ENCODE results near the gene PIP5K1A.

PIP5K1A gene

DNA sequence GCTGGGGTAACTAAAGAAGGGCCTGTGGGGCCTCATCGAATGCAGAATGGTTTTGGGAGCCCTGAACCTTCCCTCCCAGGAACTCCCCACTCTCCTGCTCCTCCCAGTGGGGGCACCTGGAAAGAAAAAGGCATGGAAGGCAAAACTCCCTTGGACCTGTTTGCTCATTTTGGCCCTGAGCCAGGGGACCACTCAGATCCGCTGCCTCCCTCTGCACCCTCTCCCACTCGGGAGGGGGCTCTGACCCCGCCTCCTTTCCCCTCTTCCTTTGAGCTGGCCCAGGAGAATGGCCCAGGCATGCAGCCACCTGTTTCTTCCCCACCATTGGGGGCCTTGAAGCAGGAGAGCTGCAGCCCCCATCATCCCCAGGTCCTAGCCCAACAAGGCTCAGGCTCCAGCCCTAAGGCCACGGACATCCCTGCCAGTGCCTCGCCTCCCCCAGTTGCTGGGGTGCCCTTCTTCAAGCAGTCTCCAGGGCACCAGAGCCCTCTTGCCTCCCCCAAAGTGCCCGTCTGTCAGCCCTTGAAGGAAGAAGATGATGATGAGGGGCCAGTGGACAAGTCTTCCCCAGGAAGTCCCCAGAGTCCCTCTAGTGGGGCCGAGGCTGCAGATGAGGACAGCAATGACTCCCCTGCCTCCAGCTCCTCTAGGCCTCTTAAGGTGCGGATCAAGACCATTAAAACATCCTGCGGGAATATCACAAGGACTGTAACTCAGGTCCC, 88.4 kb downstream of the PIP5K1A start:
- Mint-ChIP-seq H3K4me1 (ENCODE audit: low read depth) (peaks cover 32% of the 10 kb centered on the region), H3K4me3 (no peak overlapping the region), H3K27me3 (no peaks in the 10 kb centered on the region), H3K36me3 (ENCODE audit: low read depth) (peaks cover 83% of the 10 kb centered on the region), H3K27ac (peak overlapping the region; percentile 69), H3K9me3 (no peaks in the 10 kb centered on the region)
- DNase-seq: no peak

DNA sequence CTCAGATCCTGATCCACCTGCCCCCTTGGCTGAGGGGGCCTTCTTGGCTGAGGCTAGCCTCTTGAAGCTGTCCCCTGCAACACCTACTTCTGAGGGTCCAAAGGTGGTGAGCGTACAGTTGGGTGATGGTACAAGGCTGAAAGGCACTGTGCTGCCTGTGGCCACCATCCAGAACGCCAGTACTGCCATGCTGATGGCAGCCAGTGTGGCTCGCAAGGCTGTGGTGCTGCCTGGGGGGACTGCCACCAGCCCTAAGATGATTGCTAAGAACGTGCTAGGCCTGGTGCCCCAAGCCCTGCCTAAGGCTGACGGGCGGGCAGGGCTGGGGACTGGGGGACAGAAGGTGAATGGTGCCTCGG, 89.0 kb downstream of the PIP5K1A start:
- H3K27ac Mint-ChIP-seq: peak overlapping the region; percentile 69
- no peak for DNase-seq
- H3K4me1 Mint-ChIP-seq (ENCODE audit: low read depth): peaks cover 32% of the 10 kb centered on the region
- no peaks in the 10 kb centered on the region for H3K27me3 Mint-ChIP-seq
- H3K4me3 Mint-ChIP-seq: no peak overlapping the region
- peaks cover 88% of the 10 kb centered on the region for H3K36me3 Mint-ChIP-seq (ENCODE audit: low read depth)
- H3K9me3 Mint-ChIP-seq: no peaks in the 10 kb centered on the region

DNA sequence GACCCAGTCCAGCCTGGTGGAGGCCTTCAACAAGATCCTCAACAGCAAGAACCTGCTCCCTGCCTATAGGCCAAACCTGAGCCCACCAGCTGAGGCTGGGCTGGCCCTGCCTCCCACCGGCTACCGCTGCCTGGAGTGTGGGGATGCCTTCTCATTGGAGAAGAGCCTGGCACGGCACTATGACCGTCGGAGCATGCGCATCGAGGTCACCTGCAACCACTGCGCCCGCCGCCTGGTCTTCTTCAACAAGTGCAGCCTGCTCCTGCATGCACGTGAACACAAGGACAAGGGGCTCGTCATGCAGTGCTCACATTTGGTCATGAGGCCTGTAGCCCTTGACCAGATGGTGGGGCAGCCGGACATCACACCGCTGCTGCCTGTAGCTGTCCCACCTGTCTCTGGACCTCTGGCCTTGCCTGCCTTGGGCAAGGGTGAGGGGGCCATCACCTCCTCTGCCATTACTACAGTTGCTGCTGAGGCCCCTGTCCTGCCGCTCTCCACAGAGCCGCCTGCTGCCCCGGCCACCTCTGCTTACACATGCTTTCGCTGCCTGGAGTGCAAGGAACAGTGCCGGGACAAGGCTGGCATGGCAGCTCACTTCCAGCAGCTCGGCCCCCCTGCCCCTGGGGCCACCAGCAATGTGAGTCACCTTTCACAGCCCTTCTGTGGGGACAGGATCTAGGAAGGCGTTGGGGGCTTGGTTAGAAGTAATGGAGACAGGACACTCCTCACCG, 89.6 kb downstream of the PIP5K1A start:
- H3K4me1 Mint-ChIP-seq (ENCODE audit: low read depth): peaks cover 32% of the 10 kb centered on the region
- no peaks in the 10 kb centered on the region for H3K27me3 Mint-ChIP-seq
- DNase-seq: no peak
- peaks cover 91% of the 10 kb centered on the region for H3K36me3 Mint-ChIP-seq (ENCODE audit: low read depth)
- H3K9me3 Mint-ChIP-seq: no peaks in the 10 kb centered on the region
- peak overlapping the region; percentile 62 for H3K27ac Mint-ChIP-seq
- H3K4me3 Mint-ChIP-seq: no peak overlapping the region

DNA sequence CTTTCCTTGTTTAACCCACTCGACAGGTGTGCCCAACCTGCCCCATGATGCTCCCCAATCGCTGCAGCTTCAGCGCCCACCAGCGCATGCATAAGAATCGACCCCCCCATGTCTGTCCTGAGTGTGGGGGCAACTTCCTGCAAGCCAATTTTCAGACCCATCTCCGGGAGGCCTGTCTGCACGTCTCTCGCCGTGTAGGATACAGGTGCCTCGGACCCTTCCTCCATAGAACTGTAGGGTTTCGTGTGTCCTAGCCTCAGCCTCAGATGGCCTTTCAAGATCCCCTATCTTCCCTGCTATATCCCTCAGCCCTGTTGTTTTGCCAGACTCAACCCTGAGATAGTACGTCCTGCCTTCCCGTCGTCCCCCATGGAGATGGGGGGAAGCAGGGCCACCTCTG, 90.2 kb downstream of the PIP5K1A start:
- no peak for DNase-seq
- no peaks in the 10 kb centered on the region for H3K27me3 Mint-ChIP-seq
- no peak overlapping the region for H3K4me3 Mint-ChIP-seq
- peaks cover 91% of the 10 kb centered on the region for H3K36me3 Mint-ChIP-seq (ENCODE audit: low read depth)
- H3K4me1 Mint-ChIP-seq (ENCODE audit: low read depth): peaks cover 27% of the 10 kb centered on the region
- H3K9me3 Mint-ChIP-seq: no peaks in the 10 kb centered on the region
- peak overlapping the region; percentile 62 for H3K27ac Mint-ChIP-seq

DNA sequence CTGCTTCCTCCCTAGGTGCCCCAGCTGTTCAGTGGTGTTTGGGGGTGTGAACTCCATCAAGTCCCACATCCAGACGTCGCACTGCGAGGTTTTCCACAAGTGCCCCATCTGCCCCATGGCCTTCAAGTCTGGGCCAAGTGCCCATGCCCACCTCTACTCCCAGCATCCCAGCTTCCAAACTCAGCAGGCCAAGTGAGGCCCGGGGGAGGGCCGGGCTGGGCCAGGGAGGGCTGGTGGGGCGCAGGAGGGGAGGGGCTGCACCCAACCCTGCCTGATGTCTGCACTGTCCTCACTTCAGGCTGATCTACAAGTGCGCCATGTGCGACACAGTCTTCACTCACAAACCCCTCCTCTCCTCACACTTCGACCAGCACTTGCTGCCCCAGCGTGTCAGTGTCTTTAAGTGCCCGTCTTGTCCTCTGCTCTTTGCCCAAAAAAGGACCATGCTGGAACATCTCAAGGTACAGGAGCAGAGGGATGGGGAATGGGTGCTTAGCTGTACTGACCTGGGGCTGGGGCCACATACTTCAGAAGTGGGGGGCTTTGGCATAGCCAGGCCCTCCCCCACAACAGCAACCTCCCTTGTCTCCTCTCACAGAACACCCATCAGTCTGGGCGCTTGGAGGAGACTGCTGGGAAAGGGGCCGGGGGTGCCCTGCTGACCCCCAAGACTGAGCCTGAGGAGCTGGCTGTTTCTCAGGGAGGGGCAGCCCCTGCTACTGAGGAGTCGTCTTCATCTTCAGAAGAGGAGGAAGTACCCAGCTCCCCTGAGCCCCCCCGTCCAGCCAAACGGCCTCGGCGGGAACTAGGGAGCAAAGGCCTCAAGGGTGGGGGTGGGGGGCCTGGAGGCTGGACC, 91.0 kb downstream of the PIP5K1A start:
- Mint-ChIP-seq H3K36me3 (ENCODE audit: low read depth) (peaks cover 94% of the 10 kb centered on the region), H3K4me3 (no peak overlapping the region), H3K27me3 (no peaks in the 10 kb centered on the region), H3K4me1 (ENCODE audit: low read depth) (peaks cover 19% of the 10 kb centered on the region), H3K27ac (peak overlapping the region; percentile 72), H3K9me3 (no peaks in the 10 kb centered on the region)
- no peak for DNase-seq

DNA sequence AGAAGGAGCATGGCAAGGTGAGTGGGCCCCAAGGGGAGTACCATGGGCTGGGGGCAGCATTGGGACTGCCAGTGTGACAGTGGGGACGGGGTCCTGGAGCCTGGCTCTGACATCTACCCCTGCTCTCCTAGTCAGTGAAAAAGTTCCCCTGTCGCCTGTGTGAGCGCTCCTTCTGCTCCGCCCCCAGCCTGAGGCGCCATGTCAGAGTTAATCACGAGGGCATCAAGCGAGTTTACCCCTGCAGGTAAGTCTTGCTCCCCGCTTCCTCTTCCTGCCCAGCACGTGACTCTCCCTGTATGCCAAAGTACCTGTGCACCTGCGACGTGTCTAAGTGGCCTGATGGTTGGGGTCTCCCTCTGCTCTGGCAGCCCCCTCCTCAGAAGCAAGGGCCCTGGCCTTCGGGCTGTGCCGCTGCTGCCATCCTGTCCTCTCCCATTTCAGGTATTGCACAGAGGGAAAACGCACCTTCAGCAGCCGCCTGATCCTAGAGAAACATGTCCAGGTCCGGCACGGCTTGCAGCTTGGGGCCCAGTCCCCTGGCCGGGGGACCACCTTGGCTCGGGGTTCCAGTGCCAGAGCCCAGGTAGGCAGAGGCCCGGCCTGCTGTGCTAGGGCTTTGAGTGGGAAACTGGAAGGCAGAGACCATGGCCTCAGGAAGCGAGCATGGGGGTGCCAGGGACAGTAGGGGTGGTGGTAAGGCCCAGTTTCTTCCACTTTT, 91.8 kb downstream of the PIP5K1A start:
- Mint-ChIP-seq H3K27ac (peak overlapping the region; percentile 72), H3K4me3 (no peak overlapping the region), H3K4me1 (ENCODE audit: low read depth) (peaks cover 15% of the 10 kb centered on the region), H3K27me3 (no peaks in the 10 kb centered on the region), H3K36me3 (ENCODE audit: low read depth) (peaks cover 94% of the 10 kb centered on the region), H3K9me3 (no peaks in the 10 kb centered on the region)
- no peak for DNase-seq

DNA sequence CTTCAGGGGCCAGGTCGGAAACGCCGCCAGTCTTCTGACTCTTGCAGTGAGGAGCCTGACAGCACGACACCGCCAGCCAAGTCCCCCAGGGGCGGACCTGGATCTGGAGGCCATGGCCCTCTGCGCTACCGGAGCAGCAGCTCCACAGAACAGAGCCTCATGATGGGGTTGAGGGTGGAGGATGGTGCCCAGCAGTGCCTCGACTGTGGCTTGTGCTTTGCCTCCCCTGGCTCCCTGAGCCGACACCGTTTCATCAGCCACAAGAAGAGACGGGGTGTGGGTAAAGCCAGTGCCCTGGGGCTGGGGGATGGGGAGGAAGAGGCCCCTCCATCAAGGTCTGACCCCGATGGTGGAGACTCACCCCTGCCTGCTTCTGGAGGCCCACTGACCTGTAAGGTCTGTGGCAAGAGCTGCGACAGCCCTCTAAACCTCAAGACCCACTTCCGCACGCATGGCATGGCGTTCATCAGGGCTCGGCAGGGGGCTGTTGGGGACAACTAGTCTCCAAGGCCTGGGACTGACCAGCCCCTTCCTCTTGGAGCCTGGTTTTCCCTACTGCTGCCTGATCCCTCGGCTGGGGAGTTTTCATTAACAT, 92.5 kb downstream of the PIP5K1A start:
- DNase-seq: no peak
- H3K36me3 Mint-ChIP-seq (ENCODE audit: low read depth): peaks cover 95% of the 10 kb centered on the region
- peaks cover 15% of the 10 kb centered on the region for H3K4me1 Mint-ChIP-seq (ENCODE audit: low read depth)
- H3K27me3 Mint-ChIP-seq: no peaks in the 10 kb centered on the region
- peak overlapping the region; percentile 72 for H3K27ac Mint-ChIP-seq
- H3K4me3 Mint-ChIP-seq: no peak overlapping the region
- H3K9me3 Mint-ChIP-seq: no peaks in the 10 kb centered on the region

DNA sequence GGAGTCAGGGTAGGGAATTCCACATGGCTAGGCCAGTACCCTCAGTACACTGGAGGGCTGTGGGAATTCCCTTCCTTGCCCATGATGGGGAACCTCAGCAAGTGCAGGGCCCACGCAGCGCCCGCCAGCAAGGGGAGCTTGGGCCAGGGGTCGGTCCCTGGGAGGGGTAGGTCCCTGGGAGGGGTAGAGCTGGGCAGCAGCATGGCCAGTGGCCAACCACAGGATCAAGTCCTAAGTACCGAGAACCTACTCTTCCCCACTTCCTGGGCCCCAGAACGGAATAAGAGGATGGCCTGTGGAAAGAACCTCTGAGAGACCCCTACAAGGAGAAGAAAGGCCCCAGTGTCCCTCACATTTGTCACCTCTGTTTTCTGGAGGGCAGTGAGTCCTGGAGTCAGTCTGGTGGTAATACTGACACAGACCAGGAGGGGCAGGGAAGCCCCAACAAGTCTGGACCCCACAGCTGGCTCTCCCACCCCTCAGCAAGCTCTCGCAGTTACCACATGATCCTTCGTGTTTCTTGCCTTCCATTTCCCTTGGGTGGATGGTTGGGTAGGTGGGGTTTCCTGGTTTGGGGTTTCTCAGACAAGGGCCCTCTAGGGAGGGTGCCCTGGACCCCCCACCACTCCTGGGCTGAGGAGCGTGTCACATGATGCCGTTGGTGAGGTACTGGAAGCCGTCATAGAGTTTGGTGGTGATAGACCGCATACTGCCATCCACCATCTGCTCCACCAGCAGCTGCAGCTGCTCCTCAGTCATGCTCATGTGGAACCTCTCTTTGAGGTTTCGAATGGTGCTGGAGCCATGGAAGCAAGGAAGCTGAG, 94.1 kb downstream of the PIP5K1A start:
- Mint-ChIP-seq H3K9me3 (no peaks in the 10 kb centered on the region), H3K4me1 (ENCODE audit: low read depth) (peaks cover 14% of the 10 kb centered on the region), H3K27me3 (no peaks in the 10 kb centered on the region), H3K27ac (peak overlapping the region; percentile 82), H3K4me3 (no peak overlapping the region), H3K36me3 (ENCODE audit: low read depth) (peaks cover 89% of the 10 kb centered on the region)
- DNase-seq: no peak

DNA sequence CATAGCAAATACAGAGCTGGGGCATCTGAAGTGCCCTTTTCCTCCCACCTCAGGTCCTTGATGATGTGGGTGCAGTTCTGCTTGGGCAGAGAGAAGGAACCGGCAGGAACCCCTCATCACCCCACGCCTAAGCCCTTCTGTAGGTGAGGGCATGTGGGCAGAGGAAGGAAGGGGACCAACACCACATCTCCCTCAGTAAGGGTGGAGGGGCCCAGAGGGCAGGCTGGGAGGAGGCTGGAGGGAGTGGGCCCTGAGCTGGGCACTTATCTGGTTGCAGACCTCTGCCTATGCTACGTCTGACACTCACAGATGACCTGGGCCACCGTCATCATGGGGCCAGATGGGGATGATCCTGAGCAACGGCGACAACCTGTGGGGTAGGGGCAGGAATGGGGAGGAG, 94.7 kb downstream of the PIP5K1A start:
- peak overlapping the region; percentile 82 for H3K27ac Mint-ChIP-seq
- H3K9me3 Mint-ChIP-seq: no peaks in the 10 kb centered on the region
- peaks cover 14% of the 10 kb centered on the region for H3K4me1 Mint-ChIP-seq (ENCODE audit: low read depth)
- no peak for DNase-seq
- H3K36me3 Mint-ChIP-seq (ENCODE audit: low read depth): peaks cover 89% of the 10 kb centered on the region
- H3K27me3 Mint-ChIP-seq: no peaks in the 10 kb centered on the region
- no peak overlapping the region for H3K4me3 Mint-ChIP-seq

DNA sequence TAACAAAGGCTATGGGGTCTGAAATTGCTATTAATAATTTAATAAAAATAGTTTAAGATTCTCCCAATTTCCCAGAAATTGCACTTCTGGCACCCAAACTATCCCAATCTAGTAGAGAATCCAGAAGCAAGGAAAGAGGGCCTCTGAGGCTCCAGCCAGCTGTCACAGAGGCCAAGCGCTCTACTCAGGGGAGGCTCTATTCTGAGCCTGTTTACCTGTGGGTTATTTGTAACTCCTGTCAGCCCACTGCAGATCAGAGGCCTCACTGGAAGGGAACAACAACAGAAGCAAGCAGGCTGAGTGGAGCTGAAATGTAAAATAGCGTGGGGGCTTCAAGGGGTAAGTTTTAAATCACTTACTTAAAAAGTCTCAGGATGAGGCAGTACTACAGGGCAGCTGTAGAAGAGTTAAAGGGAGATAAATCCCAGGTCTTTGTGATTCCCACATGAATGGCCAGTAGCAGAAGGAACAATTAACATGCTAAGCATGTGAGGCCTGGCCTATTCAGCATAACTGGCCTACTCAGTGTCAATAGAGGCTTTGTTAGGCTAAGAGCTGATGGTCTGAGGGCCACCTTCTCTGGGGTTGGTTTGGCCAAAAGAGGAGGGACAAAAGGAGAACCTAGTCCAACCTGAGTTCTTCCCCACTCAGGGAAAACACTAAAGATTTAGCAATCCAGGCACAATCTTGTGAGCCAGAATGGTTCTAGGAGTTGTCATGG, 96.5 kb downstream of the PIP5K1A start:
- no peak for DNase-seq
- H3K27ac Mint-ChIP-seq: peak overlapping the region; percentile 78

More for the DNA sequence above, 96.5 kb downstream of the PIP5K1A start:
- Mint-ChIP-seq H3K9me3 (no peaks in the 10 kb centered on the region), H3K27me3 (no peaks in the 10 kb centered on the region), H3K36me3 (ENCODE audit: low read depth) (peaks cover 89% of the 10 kb centered on the region), H3K4me3 (no peak overlapping the region), H3K4me1 (ENCODE audit: low read depth) (no peaks in the 10 kb centered on the region)

Measured in activated T-cell treated with anti-CD3 and anti-CD28 coated beads, Interleukin-2, amount 50 U/mL, for 24 hours (primary cell).